Right forelimb (tissue), 1 donor: ENCODE data around the gene PARP6.
A peak's percentile ranks its signal among the peaks of the same experiment; 100 is the strongest.

Source experiments
- DNase-seq: peaks from one replicate; pipeline ENCODE4 v3.0.0-alpha.2; 2018

The PARP6 gene

DNA sequence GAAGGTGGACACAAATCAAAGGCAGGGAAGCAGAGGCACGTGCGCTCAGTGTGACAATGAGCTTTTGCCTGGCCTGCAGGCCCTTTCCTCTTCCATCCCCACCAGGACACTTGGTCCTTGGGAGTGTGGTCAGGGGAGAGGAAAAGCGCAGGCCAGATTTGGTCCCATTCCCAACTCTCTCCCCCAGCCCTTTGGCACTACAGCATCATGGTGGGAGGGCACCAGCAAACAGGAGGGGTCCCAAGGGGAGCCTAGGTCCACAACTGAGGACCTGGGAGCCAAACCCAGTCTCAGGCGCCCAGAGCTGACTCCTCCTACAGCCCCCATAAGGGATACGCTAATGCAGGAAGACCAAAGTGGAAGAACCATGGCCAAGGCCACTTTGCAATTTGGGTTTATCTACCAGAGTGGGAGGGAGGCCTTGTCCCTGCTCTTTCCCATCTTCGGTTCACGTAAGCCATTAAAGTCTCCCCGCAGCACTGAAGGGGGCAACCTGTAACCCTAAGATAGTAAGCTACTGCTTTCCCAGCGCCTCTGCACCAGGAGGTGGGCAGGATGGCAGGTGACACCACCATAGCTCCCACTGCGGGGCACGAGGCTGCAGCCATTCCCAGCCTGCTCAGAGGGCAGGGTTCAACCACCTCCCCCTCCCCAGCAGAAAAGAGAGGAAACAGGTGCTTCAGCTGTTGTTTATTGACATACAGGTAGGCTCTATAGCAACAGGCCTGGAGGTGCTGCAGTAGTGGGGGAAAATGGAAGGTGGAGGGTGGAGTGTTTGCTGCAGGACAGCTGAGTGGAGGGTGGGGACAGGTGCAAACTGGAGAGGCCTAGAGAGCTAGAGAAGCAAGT is 73.8 kb downstream of the PARP6 start:
- no peak for DNase-seq

DNA sequence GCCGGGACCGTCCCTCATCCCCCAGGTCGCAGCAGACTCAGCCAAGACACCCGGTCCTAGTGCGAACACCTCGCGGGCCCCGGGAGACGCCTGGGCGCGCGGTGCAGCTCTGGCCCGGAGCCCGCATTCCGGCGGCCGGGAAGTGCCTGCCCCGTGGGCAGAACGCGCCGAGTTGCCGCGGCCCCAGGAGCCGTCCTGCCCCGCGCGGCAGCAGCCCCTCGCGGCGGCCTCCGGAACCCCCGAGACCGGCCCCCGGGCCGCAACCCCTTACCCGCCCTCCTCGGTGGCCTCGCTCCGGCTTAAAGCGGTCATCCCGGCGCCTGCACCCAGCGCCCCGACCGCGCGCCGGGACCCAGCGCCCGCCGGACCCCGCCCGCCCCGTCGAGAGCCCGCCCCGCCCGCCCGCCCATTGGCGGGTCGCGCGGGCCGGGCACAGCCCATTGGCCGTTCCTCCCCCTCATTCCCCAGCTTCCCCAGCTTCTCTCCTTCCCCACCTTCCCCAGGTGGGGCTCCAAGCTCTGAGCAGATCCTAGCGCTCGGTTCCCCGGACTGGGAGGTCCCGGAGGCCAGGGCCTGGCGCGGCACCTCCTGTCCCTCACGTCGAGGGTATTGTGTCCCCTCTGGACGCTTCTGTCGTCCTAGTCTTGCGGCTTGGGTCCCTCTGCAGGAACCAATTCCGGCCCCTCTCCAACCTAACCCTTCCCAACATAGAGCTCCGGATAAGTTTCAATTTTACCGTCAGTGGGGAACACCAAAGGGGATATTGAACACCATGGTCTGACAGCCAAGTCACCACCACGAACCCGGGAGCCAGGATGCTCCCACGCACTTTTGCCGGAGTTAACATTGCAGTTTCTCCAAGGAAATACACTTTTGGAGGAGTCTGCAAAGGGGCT is 74.6 kb downstream of the PARP6 start, which contains the start of gene GRAMD2A:
Gene GRAMD2A (minus strand): TSS at position 328 of the 896 bp plus-strand sequence.
- peak; percentile 72 for DNase-seq

DNA sequence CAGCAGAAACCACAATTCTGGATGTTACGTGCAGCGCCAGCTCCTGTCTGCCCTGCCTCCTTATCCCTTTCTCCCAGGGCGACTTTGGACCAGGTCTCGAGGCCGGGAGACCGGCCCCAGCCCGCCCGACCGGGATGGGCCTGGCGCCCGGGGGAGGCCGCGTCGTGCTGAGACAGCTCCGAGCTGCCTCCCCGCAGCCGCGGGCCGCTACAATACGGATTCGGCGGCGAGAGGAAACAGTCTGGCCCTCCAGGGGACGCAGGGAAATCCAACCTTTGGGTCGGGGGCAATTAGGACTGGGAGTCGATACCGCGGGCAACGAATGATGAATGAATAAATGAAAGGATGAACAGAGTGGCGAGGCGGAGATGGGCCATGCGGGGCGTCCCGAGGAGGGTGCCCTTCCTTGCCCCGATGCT is 75.3 kb downstream of the PARP6 start:
- no peak for DNase-seq

DNA sequence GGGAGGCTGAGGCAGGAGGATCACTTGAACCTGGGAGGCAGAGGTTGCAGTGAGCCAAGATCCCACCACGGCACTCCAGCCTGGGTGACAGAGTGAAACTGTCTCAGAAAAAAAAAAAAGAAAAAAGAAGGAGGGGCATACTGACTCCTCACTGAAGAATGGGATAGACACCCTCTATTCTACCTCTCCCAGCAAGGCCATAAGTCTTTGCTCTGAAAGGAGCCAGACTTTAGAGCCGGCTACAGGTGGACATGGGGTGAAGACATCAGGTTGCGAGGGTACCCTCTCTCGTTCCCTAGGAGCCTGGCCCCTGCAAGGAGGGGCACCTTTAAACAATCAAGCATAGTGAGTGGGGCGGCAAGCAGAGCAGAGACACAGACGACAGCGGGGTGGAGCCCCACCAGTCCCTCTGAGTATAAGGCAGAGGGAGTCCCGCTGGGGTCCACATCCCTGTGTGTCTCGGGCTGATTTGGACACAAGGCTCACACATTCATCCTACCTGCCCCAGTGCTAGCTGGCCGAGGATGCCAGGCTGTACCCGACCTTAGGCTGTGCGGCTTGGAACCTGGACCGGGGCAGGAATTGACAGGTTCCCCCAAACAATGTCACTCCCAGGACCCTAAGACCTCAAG is 75.8 kb downstream of the PARP6 start:
- no peak for DNase-seq

DNA sequence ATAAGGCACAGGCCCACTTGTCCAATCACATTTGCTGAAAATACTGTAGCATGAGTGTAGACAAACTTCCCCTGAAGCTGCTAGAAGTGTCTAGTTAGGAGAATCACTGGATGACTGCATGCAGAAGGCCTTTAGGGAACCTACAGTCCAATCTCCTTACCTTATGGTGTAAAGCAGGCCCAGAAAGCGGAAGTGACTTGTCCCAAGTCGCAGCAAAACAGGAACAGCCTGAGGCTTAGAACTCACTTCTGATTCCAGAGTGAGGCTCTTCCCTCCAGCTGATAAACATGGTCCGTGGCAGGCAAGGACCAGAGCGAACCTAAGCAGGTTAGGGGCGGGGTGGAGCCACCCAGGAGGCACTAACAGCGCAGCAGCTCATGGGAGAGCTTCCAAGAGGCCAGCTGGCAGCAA is 77.2 kb downstream of the PARP6 start:
- no peak for DNase-seq

DNA sequence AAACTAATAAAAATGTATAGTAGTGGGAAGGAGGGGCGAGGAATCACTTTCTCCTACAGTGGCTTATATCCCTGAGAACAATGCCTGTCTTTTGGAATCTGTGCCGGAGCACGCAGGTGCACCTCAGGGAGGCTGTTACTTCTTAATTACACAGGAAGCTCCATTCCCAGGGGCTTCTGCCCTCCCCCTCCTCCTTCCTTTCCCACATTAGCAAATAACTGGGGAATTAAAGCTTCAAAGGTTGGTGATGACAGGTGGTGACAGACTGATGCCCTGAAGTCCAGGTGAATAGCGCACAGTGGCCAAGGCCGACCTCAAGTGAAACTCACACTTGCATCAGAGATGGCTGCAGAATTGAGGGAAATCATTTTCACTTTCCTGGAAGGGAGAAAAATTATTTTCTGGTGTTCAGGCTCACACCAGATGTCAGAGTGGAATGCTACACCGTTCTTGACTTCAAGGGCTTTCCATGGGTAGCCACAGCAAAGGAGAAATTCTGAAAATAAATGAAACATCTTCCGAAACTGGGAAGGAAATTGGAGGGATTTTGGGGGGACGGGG is 78.4 kb downstream of the PARP6 start:
- DNase-seq = no peak

DNA sequence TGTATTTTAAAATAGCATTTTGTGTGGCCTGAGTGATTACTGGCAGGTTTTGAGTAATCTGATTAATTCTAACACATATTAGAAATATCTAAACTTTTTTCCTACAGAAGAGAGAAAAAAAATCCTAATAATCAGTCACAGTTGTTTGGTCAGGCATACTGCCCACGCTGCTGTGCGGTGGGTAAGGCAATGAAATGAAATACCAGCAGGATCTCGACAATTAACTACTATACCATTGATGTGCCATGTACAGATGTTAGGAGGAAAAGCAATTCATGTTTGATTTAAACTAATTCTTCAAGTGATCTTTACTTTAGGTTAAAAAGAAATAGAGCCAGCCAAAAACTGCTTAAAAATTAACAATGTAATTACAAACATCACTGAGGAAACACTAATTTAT is 79.9 kb downstream of the PARP6 start:
- DNase-seq = no peak
